Type B pancreatic cell (in vitro differentiated cells): ENCODE results near the gene MDM2. TPM values are rescaled to one million over a fixed set of nuclear protein-coding genes. Genes with fewer than 3 reads are reported as not detected.

ENCODE experiments used
- DNase-seq: peaks from one replicate; pipeline ENCODE4 v3.0.0; 2021; ENCODE audit warnings: mixed read lengths; ENCODE audit not compliant: unreplicated experiment; ENCODE audit errors: extremely low spot score
- H3K27ac Mint-ChIP-seq: 2 replicates; pipeline ENCODE4 v1.8.0; 2021; ENCODE audit warnings: mild to moderate bottlenecking, mixed read lengths
- H3K27me3 Mint-ChIP-seq: 2 replicates; pipeline ENCODE4 v1.8.0; 2021; ENCODE audit warnings: mixed read lengths
- H3K36me3 Mint-ChIP-seq: 2 replicates; pipeline ENCODE4 v1.8.0; 2021; ENCODE audit warnings: mixed read lengths
- H3K4me1 Mint-ChIP-seq: one replicate; pipeline ENCODE4 v1.8.0; 2021; ENCODE audit warnings: mixed read lengths; ENCODE audit not compliant: unreplicated experiment
- H3K4me3 Mint-ChIP-seq: 2 replicates; pipeline ENCODE4 v1.8.0; 2021; ENCODE audit warnings: mild to moderate bottlenecking, mixed read lengths
- H3K9me3 Mint-ChIP-seq: 2 replicates; pipeline ENCODE4 v1.8.0; 2021; ENCODE audit warnings: mixed read lengths
- CTCF ChIP-seq: fragments of 200-600 bp; sonication (generic); conservative IDR thresholded peaks from 2 replicates; pipeline ENCODE4 v1.5.0; 2021; ENCODE audit warnings: antibody characterized with exemption, mild to moderate bottlenecking
- total RNA-seq: library from RNA; stranded (reverse); gene quantifications from 2 replicates; pipeline ENCODE4 v1.2.1, GENCODE V29; 2021; ENCODE audit warnings: low replicate concordance

The MDM2 gene
- total RNA-seq, 1 donor from 2014 or later = 162 TPM

DNA sequence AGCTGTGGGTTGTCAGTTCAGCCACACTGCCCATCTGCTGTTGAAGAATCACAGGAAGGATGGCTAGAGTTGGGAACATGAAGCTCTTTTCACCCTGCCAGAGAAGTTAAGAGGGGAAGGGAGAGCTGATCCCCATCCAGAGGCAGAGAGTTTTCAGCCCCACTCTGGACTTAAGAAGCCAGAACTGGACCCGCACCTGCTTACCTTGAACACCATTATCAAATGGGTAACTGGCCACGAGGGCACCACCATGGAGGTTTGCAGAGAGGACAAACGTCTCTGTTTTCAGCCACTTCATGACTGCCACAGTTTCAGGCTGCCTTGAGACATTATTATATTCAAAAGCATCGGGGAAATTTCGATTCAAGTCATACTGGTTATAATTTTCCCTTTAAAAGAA is 62.0 kb downstream of the MDM2 start:
- Mint-ChIP-seq H3K27ac (no peak overlapping the region), H3K9me3 (no peaks in the 10 kb centered on the region), H3K4me3 (no peak overlapping the region), H3K27me3 (no peaks in the 10 kb centered on the region), H3K4me1 (peaks cover 6% of the 10 kb centered on the region), H3K36me3 (peaks cover 4% of the 10 kb centered on the region)
- DNase-seq = no peak
- TF ChIP-seq CTCF = no peak

GRCh38 chr12:68870443-68870842 is 62.5 kb downstream of the MDM2 start:
- H3K36me3 Mint-ChIP-seq = peaks cover 4% of the 10 kb centered on the region

DNA sequence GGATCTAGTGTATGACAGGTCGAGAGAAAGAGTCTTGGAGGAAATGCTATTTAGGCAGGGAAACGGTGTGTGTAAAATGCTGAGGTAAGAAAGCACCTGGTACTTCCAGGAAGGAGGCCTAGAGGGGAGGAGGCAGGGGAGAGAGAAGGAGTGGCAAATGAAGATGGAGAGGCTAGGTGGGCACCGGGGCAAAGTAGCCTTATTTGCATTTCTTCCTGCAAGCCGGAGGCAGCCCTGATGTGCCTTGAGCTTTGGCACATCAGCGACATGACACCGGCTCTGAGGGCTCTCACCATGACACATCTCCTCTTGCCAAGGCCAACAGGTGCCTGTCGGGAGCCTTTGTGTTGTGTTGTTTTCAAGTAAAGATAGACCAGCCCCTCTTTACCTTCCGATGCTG is 63.4 kb downstream of the MDM2 start:
- no peak for DNase-seq
- no peaks in the 10 kb centered on the region for H3K27me3 Mint-ChIP-seq
- TF ChIP-seq CTCF = no peak
- H3K9me3 Mint-ChIP-seq = no peaks in the 10 kb centered on the region
- H3K4me1 Mint-ChIP-seq = peaks cover 6% of the 10 kb centered on the region
- H3K27ac Mint-ChIP-seq = no peak overlapping the region
- peaks cover 4% of the 10 kb centered on the region for H3K36me3 Mint-ChIP-seq
- H3K4me3 Mint-ChIP-seq = no peak overlapping the region

More at GRCh38 chr12:68870443-68870842, 62.5 kb downstream of the MDM2 start:
- no peaks in the 10 kb centered on the region for H3K9me3 Mint-ChIP-seq
- no peak overlapping the region for H3K4me3 Mint-ChIP-seq
- no peak for TF ChIP-seq CTCF
- H3K27ac Mint-ChIP-seq = no peak overlapping the region
- no peak for DNase-seq
- H3K4me1 Mint-ChIP-seq = peaks cover 6% of the 10 kb centered on the region
- no peaks in the 10 kb centered on the region for H3K27me3 Mint-ChIP-seq

DNA sequence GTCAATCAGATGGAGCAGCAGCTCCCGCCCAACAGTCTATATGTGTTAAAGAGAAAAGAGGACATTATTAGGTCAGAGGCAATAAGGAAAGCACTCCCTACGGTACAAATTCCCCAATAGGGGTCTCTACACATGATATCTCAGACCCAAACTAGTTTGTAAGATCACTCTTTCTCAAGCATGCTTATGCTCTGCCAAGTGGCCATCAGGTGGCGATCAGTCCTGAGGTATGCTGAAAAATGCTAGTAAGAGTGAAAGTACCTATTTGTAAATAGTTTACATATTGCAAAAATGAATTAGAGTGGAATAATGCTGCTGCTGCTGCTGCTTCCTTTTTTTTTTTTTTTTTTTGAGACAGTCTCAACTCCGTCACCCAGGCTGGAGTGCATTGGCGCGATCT is 63.9 kb downstream of the MDM2 start:
- no peak overlapping the region for H3K27ac Mint-ChIP-seq
- no peak for DNase-seq
- H3K36me3 Mint-ChIP-seq = peaks cover 4% of the 10 kb centered on the region

DNA sequence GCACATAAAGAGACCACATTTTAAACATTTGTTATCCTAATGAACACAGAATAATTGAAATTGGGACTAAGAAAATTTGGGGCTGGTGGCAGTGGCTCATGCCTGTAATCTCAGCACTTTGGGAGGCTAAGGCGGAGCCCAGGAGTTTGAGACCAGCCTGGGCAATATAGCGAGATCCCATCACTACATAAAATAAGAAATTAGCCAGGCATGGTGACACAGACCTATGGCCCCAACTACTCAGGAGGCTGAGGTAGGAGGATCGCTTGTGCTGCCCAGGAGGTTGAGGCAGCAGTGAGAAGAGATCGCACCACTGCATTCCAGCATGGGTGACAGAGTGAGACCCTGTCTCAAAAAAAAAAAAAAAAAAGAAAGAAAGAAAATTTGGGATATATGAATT is 65.3 kb downstream of the MDM2 start:
- H3K27ac Mint-ChIP-seq = no peak overlapping the region
- H3K27me3 Mint-ChIP-seq = no peaks in the 10 kb centered on the region
- TF ChIP-seq CTCF = no peak
- no peak overlapping the region for H3K4me3 Mint-ChIP-seq
- H3K9me3 Mint-ChIP-seq = peaks cover under 1% of the 10 kb centered on the region
- DNase-seq = no peak
- H3K36me3 Mint-ChIP-seq = peaks cover 4% of the 10 kb centered on the region
- H3K4me1 Mint-ChIP-seq = peaks cover 6% of the 10 kb centered on the region

More for the DNA sequence above, 63.9 kb downstream of the MDM2 start:
- peak; percentile 29 for TF ChIP-seq CTCF
- H3K27me3 Mint-ChIP-seq = no peaks in the 10 kb centered on the region
- H3K4me1 Mint-ChIP-seq = peaks cover 6% of the 10 kb centered on the region
- H3K9me3 Mint-ChIP-seq = no peaks in the 10 kb centered on the region
- no peak overlapping the region for H3K4me3 Mint-ChIP-seq

DNA sequence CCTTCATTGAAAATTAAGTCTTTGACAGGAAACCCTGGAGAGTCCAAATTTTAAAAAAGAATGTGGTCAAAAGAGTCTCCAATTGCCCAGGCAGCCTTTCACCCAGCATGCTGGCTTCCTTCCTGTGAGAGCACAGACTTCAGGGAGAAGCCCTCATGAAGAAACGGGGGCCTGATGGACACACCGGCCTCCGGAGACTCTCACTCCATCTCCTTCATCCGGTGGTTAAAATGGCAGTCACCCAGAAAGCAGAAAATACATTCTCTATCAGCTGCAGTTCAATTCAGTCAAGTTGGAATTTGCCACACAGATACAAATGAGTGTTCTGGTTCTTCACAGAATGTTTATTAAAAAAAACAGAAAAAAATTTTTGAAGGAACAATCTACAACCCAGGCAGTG is 68.5 kb downstream of the MDM2 start:
- no peak for DNase-seq
- H3K9me3 Mint-ChIP-seq = peaks cover 5% of the 10 kb centered on the region
- no peak overlapping the region for H3K4me3 Mint-ChIP-seq
- H3K36me3 Mint-ChIP-seq = no peaks in the 10 kb centered on the region
- no peaks in the 10 kb centered on the region for H3K27me3 Mint-ChIP-seq
- H3K27ac Mint-ChIP-seq = no peak overlapping the region
- no peaks in the 10 kb centered on the region for H3K4me1 Mint-ChIP-seq
- no peak for TF ChIP-seq CTCF
